HUES64 (cell line): ENCODE measurements around the gene COA7. TPM values are rescaled to one million over a fixed set of nuclear protein-coding genes. Genes with fewer than 3 reads are reported as not detected.
"Not testable (repeated sequence)": the region's sequence is repeated elsewhere in the genome, so short reads cannot be mapped to it uniquely, and the experiment has no call there.

ENCODE experiments used
- H3K27ac ChIP-seq: 2 replicates; pipeline ENCODE4 v1.7.0; 2013; ENCODE audit warnings: low read depth, low read length, inconsistent platforms
- H3K27me3 ChIP-seq: 2 replicates; pipeline ENCODE4 v1.6.1; 2013; ENCODE audit warnings: mild to moderate bottlenecking, low read length; ENCODE audit not compliant: insufficient read depth
- H3K36me3 ChIP-seq: 2 replicates; pipeline ENCODE4 v1.6.1; 2013; ENCODE audit warnings: mild to moderate bottlenecking, low read length; ENCODE audit not compliant: insufficient read depth
- H3K4me1 ChIP-seq: 2 replicates; pipeline ENCODE4 v1.6.1; 2013; ENCODE audit warnings: mild to moderate bottlenecking, low read length, moderate library complexity; ENCODE audit not compliant: insufficient read depth
- H3K4me3 ChIP-seq: 2 replicates; pipeline ENCODE4 v1.5.1; 2013; ENCODE audit warnings: mild to moderate bottlenecking, low read length, moderate library complexity
- H3K9ac ChIP-seq: 2 replicates; pipeline ENCODE4 v1.6.1; 2013; ENCODE audit warnings: mild to moderate bottlenecking, low read depth, low read length
- H3K9me3 ChIP-seq: 2 replicates; pipeline ENCODE4 v1.6.1; 2013; ENCODE audit warnings: low read depth, low read length; ENCODE audit not compliant: insufficient read depth
- WGBS: fragments of 150-250, 120-280 bp; methylation state at CpG from one replicate; pipeline ENCODE4 v1.1.7; 2013; ENCODE audit warnings: missing lambda C conversion rate; 5-methylcytosine and 5-hydroxymethylcytosine counted together
- polyA plus RNA-seq, 2 experiments: library from polyadenylated mRNA; stranded (reverse); fragments of 50-300 nt; gene quantifications; one replicate each; pipeline ENCODE4 v1.2.3, GENCODE V29; 2013

COA7 gene
- polyA plus RNA-seq (2013, experiment 1 of 2): 25.3 TPM
- 24.0 TPM for polyA plus RNA-seq (2013, experiment 2 of 2)

DNA sequence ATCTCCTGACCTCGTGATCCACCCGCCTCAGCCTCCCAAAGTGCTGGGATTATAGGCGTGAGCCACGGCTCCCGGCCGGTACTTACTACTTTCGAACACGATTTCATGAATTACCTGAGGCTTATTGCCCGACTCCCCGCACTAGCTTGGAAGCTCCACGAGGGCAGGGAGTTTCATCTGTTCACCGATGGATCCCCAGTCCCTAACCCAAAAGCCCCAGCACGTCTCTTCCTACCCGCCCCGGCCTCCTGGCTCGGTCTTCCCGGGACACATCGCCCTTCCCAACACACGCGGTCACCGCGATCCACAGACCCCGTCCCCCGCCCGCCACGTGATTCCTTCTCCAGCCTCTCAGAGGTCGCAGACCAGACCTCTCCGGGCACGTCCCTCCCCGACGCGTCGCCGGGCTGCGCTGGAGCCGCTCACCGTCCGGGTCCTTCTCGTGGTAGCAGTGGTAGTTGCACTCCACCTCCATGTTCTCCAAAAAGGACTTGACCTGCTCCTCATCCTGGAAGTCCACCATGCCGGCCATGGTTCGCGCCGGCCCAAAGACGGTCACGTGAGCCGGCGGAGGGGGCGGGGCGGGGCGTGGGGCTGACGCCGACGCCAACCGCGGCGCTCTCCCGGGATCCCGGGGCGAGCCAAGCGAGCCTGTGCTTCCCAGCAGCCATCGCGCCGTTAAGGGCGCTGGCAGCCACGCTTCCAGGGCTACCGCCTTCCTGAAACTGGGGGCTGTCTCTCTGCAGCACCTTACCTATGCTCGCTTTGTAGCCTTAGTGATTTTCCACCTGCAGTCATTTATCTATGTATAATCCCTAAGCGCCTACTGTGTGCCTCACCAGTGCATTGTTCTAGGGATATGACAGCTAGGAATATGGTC, at the start of gene COA7:
COA7 (minus strand) TSS at position 553 of the 880 bp plus-strand sequence; CDS start at position 532, 21 bp downstream.
- H3K4me3 ChIP-seq: peak within 1 kb of the TSS; percentile 73
- no peaks in the 10 kb centered on the region for H3K9me3 ChIP-seq
- peaks cover 7% of the 10 kb centered on the region for H3K36me3 ChIP-seq
- peak within 1 kb of the TSS; percentile 50; the same call in 1 of the 2 replicates for H3K27ac ChIP-seq
- no peaks in the 10 kb centered on the region for H3K27me3 ChIP-seq
- peaks cover 5% of the 10 kb centered on the region for H3K4me1 ChIP-seq
- peak within 1 kb of the TSS; percentile 86 for H3K9ac ChIP-seq
- WGBS: 2% methylated on average over 68 of the region's 68 CpGs

GRCh38 chr1:52747450-52747849, 49.3 kb upstream of the COA7 start:
- no peaks in the 10 kb centered on the region for H3K27me3 ChIP-seq
- H3K9me3 ChIP-seq: no peaks in the 10 kb centered on the region
- peaks cover 7% of the 10 kb centered on the region for H3K4me1 ChIP-seq
- no peak overlapping the region for H3K27ac ChIP-seq
- no peak overlapping the region for H3K4me3 ChIP-seq
- 100% methylated on average over 1 of the region's 1 CpG for WGBS
- no peaks in the 10 kb centered on the region for H3K36me3 ChIP-seq
- H3K9ac ChIP-seq: no peak overlapping the region

DNA sequence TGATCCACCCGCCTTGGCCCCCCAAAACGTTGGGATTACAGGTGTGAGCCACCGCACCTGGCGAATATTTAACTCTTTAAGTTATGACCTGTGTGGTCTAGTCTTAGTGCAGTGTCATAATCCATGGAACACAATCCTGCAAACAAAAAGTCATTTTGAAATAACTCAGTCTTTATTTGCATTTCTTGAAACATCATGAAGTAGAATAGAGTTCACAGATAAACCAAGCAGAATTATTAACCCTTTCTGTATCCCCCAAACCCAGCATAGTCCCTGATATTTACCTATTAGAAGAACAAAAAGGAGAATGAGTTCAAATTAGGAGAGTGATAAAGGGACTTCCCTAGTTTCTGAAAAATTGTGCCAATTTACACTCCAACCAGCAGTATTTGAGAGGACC, 48.0 kb upstream of the COA7 start:
- no peak overlapping the region for H3K4me3 ChIP-seq
- H3K36me3 ChIP-seq: peaks cover 5% of the 10 kb centered on the region; the same call in 1 of the 2 replicates
- no peaks in the 10 kb centered on the region for H3K9me3 ChIP-seq
- H3K27me3 ChIP-seq: no peaks in the 10 kb centered on the region
- no peak overlapping the region for H3K9ac ChIP-seq
- WGBS: 92% methylated on average over 4 of the region's 4 CpGs
- H3K4me1 ChIP-seq: peaks cover 7% of the 10 kb centered on the region
- H3K27ac ChIP-seq: no peak overlapping the region

DNA sequence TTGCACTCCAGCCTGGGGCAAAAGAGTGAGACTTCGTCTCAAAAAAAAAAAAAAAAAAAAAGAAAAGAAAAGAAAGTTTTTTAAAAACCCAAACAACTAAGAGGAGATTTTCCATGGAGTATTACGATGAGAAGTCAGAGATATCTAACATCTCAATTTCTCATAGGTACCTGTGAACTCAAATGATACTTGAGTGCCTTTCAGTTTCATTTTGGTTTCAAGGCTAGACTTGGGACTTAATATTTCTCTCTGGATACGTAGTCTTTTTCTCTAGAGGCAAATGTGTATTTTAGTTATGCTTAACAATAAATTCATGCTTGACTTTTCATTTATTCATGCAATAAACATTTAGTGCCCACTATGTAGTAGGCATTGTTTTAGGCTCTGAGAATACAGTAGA, 43.1 kb upstream of the COA7 start:
- H3K27me3 ChIP-seq: no peaks in the 10 kb centered on the region
- no peak overlapping the region for H3K27ac ChIP-seq
- H3K4me1 ChIP-seq: peaks cover 7% of the 10 kb centered on the region
- peaks cover 5% of the 10 kb centered on the region; the same call in 1 of the 2 replicates for H3K36me3 ChIP-seq
- no peaks in the 10 kb centered on the region for H3K9me3 ChIP-seq
- no peak overlapping the region for H3K9ac ChIP-seq
- no CpG with 5 or more reads among the region's 3 CpGs for WGBS
- H3K4me3 ChIP-seq: no peak overlapping the region

DNA sequence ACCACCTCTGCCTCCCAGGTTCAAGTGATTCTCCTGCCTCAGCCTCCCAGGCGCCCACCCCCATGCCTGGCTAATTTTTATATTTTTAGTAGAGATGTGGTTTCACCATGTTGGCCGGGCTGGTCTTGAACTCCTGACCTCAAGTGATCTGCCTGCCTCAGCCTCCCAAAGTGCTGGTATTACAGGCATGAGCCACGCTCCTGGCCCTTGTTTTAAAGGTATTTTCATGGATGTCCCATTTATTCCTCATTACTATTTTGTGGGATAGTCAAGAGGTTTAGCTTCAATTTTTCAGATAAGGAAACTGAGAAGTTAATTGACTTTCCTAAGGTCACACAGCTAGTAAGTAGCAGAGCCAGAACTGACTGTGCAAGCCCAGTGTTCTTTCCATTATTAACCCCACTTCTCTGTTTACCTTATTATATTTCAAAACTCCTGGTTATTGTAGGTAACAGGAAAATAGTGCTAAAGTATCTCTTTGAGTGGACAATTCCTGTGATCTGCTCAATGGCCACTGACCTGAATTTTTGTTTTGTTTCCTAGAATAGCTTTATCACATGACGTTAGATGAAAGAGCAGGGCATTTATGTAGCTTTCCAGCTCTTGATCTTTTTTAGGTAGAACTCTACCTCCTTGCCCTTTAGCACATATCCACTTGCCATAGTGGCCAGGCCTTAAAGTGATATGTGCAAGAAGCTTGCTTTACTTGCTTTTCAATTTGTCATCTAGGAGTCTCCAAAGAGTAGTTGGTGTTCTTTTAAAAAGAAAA, 41.7 kb upstream of the COA7 start:
- no peak overlapping the region for H3K4me3 ChIP-seq
- H3K9ac ChIP-seq: no peak overlapping the region
- H3K9me3 ChIP-seq: no peaks in the 10 kb centered on the region
- no peak overlapping the region for H3K27ac ChIP-seq
- 92% methylated on average over 4 of the region's 4 CpGs for WGBS
- H3K4me1 ChIP-seq: peaks cover 3% of the 10 kb centered on the region
- H3K36me3 ChIP-seq: peaks cover 5% of the 10 kb centered on the region; the same call in 1 of the 2 replicates
- no peaks in the 10 kb centered on the region for H3K27me3 ChIP-seq

GRCh38 chr1:52738893-52739292, 40.7 kb upstream of the COA7 start:
- Histone ChIP-seq H3K36me3 (peaks cover 5% of the 10 kb centered on the region; the same call in 1 of the 2 replicates), H3K4me3 (no peak overlapping the region), H3K27ac (no peak overlapping the region), H3K27me3 (no peaks in the 10 kb centered on the region), H3K4me1 (no peaks in the 10 kb centered on the region), H3K9ac (no peak overlapping the region), H3K9me3 (no peaks in the 10 kb centered on the region)
- 94% methylated on average over 9 of the region's 10 CpGs for WGBS

GRCh38 chr1:52738148-52738547, 40.0 kb upstream of the COA7 start:
- Histone ChIP-seq H3K9me3 (no peaks in the 10 kb centered on the region), H3K4me3 (no peak overlapping the region), H3K27ac (no peak overlapping the region), H3K4me1 (no peaks in the 10 kb centered on the region), H3K36me3 (peaks cover 5% of the 10 kb centered on the region; the same call in 1 of the 2 replicates), H3K27me3 (no peaks in the 10 kb centered on the region), H3K9ac (no peak overlapping the region)
- 96% methylated on average over 5 of the region's 5 CpGs for WGBS

GRCh38 chr1:52735371-52735770, 37.2 kb upstream of the COA7 start:
- H3K27ac ChIP-seq, H3K4me3 ChIP-seq, H3K27me3 ChIP-seq, H3K9me3 ChIP-seq, H3K4me1 ChIP-seq, H3K9ac ChIP-seq, H3K36me3 ChIP-seq: not testable (repeated sequence)
- 93% methylated on average over 9 of the region's 9 CpGs for WGBS

GRCh38 chr1:52733368-52733767, 35.2 kb upstream of the COA7 start:
- Histone ChIP-seq H3K27ac (no peak overlapping the region), H3K4me3 (no peak overlapping the region), H3K9ac (no peak overlapping the region), H3K9me3 (no peaks in the 10 kb centered on the region), H3K27me3 (no peaks in the 10 kb centered on the region), H3K4me1 (peaks cover 4% of the 10 kb centered on the region; the same call in 1 of the 2 replicates), H3K36me3 (peaks cover 6% of the 10 kb centered on the region)
- WGBS: 100% methylated on average over 2 of the region's 3 CpGs

DNA sequence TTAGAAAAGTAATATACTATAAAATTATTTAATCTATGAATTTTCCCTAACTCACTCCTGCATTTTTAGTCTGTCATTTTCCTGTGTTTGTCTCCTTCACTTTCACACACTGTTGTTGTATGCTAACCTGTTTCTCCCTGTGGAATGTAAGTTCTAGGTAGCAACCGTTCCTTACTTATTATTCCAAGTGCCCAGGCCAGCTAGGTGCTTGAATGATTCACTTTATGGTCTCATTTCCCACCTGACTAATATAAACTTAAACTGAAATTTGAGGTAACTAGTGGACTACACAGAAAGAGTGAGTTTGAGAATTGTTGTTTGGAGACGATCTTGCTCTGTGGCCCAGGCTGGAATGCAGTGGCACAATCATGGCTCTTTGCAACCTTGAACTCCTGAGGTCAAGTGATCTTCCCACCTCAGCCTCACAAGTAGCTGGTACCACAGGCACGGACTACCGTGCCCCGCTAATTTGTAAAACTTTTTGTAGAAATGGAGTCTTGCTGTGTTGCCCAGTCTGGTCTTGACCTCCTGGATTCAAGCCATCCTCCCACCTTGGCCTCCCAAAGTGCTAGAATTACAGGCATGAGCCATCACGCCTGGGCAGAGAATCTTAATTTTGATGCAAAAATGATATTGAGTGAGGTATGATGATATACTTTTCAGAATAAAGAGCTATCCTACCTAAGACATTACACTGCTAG, 30.0 kb upstream of the COA7 start:
- no peak overlapping the region for H3K27ac ChIP-seq
- H3K4me3 ChIP-seq: peak overlapping the region; percentile 93; the same call in 1 of the 2 replicates
- no peak overlapping the region for H3K9ac ChIP-seq
- no peaks in the 10 kb centered on the region for H3K9me3 ChIP-seq
- peaks cover 4% of the 10 kb centered on the region for H3K4me1 ChIP-seq
- H3K27me3 ChIP-seq: no peaks in the 10 kb centered on the region
- peaks cover 6% of the 10 kb centered on the region for H3K36me3 ChIP-seq
- 97% methylated on average over 5 of the region's 6 CpGs for whole genome bisulfite sequencing
